Panc1 (cell line): ENCODE measurements around the gene ASB4. TPM values are rescaled to one million over a fixed set of nuclear protein-coding genes. Genes with fewer than 3 reads are reported as not detected.

Experiments
- ATAC-seq: fragments of 200-7000 bp; cut with Tn5 transposase; 2 replicates; pipeline ENCODE4 v1.9.1; 2020; ENCODE audit warnings: mild to moderate bottlenecking, moderate library complexity
- BruUV-seq: library from RNA; stranded (reverse); fragments of 400-500 nt; replicated peaks from 2 replicates; lab custom pipeline; 2021; lab: Mats Ljungman, UMichigan
- CTCF ChIA-PET: fragments of 300-600 bp; sonication (Branson Sonifier 250); formaldehyde crosslinking; loops from one replicate; lab custom pipeline; 2022; ENCODE audit warnings: antibody characterized with exemption; lab: Charles Lee
- POLR2A ChIA-PET: fragments of 300-600 bp; sonication (Branson Sonifier 250); formaldehyde crosslinking; loops from one replicate; lab custom pipeline; 2022; ENCODE audit warnings: antibody characterized with exemption; lab: Charles Lee
- DNase-seq: peaks from one replicate; pipeline ENCODE4 v3.0.0-alpha.2; 2010; ENCODE audit warnings: low read depth, low spot score
- H3K27ac ChIP-seq: 2 replicates; pipeline ENCODE4 v1.5.1; 2011; ENCODE audit warnings: mild to moderate bottlenecking, low read length, inconsistent platforms
- H3K27me3 ChIP-seq: fragments of 200-500 bp; sonication (Bioruptor generic); 2 replicates; pipeline ENCODE4 v1.6.0; 2014; ENCODE audit warnings: low read length, inconsistent platforms; ENCODE audit not compliant: control insufficient read depth, insufficient read depth
- H3K36me3 ChIP-seq: fragments of 200-500 bp; sonication (Bioruptor generic); 2 replicates; pipeline ENCODE4 v1.5.1; 2014; ENCODE audit warnings: inconsistent platforms, mild to moderate bottlenecking, low read length, moderate library complexity; ENCODE audit not compliant: control insufficient read depth, insufficient read depth
- H3K4me1 ChIP-seq: 2 replicates; pipeline ENCODE4 v1.5.1; 2011; ENCODE audit warnings: inconsistent platforms, mild to moderate bottlenecking, low read length, moderate library complexity; ENCODE audit not compliant: control insufficient read depth, insufficient read depth
- H3K4me3 ChIP-seq, 2 experiments: 2 replicates each; pipeline ENCODE4 v1.5.1; 2011 to 2012; ENCODE audit warnings: low read depth in 2 of 2, low read length in 2 of 2, mild to moderate bottlenecking in 2 of 2, inconsistent platforms in 1 of 2, moderate library complexity in 1 of 2
- H3K9me3 ChIP-seq: fragments of 200-500 bp; sonication (Bioruptor generic); 2 replicates; pipeline ENCODE4 v1.5.1; 2014; ENCODE audit warnings: low read depth, mild to moderate bottlenecking, inconsistent platforms, low read length, moderate library complexity; ENCODE audit not compliant: control insufficient read depth, insufficient read depth
- CTCF ChIP-seq: fragments of 450-650 bp; IDR thresholded peaks from 2 replicates; pipeline ENCODE4 v1.5.1; 2017; ENCODE audit warnings: mild to moderate bottlenecking
- POLR2AphosphoS5 ChIP-seq: IDR thresholded peaks from 2 replicates; pipeline ENCODE4 v1.6.1; 2012; ENCODE audit warnings: mild to moderate bottlenecking, low read depth, low read length, moderate library complexity
- REST ChIP-seq, 2 experiments: IDR thresholded peaks; 2 replicates each; pipeline ENCODE4 v1.6.1; 2011 to 2012; ENCODE audit warnings: low read depth in 2 of 2, control low read depth in 1 of 2, low read length in 1 of 2, mild to moderate bottlenecking in 1 of 2, moderate library complexity in 1 of 2; ENCODE audit not compliant: insufficient read depth in 1 of 2
- SIN3A ChIP-seq: IDR thresholded peaks from 2 replicates; pipeline ENCODE4 v1.6.1; 2012; ENCODE audit warnings: low read depth, mild to moderate bottlenecking, low read length, moderate library complexity, borderline replicate concordance; ENCODE audit not compliant: insufficient read depth
- TCF7L2 ChIP-seq: IDR thresholded peaks from 2 replicates; pipeline ENCODE4 v1.6.1; 2011; ENCODE audit warnings: mild to moderate bottlenecking, low read depth, low read length, inconsistent platforms
- in situ Hi-C: cut with HindIII; loops from 2 replicates; pipeline ENCODE4 v1.10.0; 2016; ENCODE audit warnings: low sequenced_read_pairs, low pct_unique_long_range_greater_than_20kb
- intact Hi-C: fragments of 100-400 bp; cut with micrococcal nuclease; formaldehyde crosslinking; loops from one replicate; pipeline ENCODE4 v1.10.0; 2022; ENCODE audit not compliant: unreplicated experiment
- total RNA-seq: library from RNA; stranded (reverse); gene quantifications from one replicate; pipeline ENCODE4 v1.2.1, GENCODE V29; 2021; ENCODE audit not compliant: unreplicated experiment

The ASB4 gene
- total RNA-seq, 1 experiment from 2014 or later = 0.15 TPM

- H3K27ac ChIP-seq = no peak overlapping the region
- no peaks in the 10 kb centered on the region for H3K4me1 ChIP-seq
- DNase-seq (no peak), ATAC-seq (no peak)
- H3K27me3 ChIP-seq = no peaks in the 10 kb centered on the region
- no peaks in the 10 kb centered on the region for H3K9me3 ChIP-seq
- intact Hi-C loops (no loop called here), in situ Hi-C loops (no loop called here)
- ChIA-PET POLR2A (no interaction called here), CTCF (no interaction called here)
- H3K36me3 ChIP-seq = no peaks in the 10 kb centered on the region
- no peak for TF ChIP-seq CTCF
- no peak for TF ChIP-seq SIN3A
- no peak for TF ChIP-seq TCF7L2
- TF ChIP-seq POLR2AphosphoS5 = no peak
- BruUV-seq = no TSS peak
- no peak overlapping the region for H3K4me3 ChIP-seq
Measured at GRCh38 chr7:95583834-95584621, 98.3 kb downstream of the ASB4 start.

- Histone ChIP-seq H3K36me3 (no peaks in the 10 kb centered on the region), H3K4me1 (no peaks in the 10 kb centered on the region), H3K4me3 (no peak overlapping the region), H3K27ac (no peak overlapping the region), H3K9me3 (no peaks in the 10 kb centered on the region), H3K27me3 (no peaks in the 10 kb centered on the region)
- CTCF ChIA-PET = no interaction called here
- POLR2A ChIA-PET = no interaction called here
- TF ChIP-seq TCF7L2 (no peak), POLR2AphosphoS5 (no peak)
- intact Hi-C loops = no loop called here
- in situ Hi-C loops = no loop called here
- DNase-seq = no peak
- no TSS peak for BruUV-seq
- no peak for ATAC-seq
Measured at GRCh38 chr7:95584769-95585425, 99.2 kb downstream of the ASB4 start.

- no peaks in the 10 kb centered on the region for H3K9me3 ChIP-seq
- intact Hi-C loops = no loop called here
- ChIA-PET POLR2A (no interaction called here), CTCF (no interaction called here)
- ATAC-seq (no peak), DNase-seq (no peak)
- H3K27me3 ChIP-seq = no peaks in the 10 kb centered on the region
- TF ChIP-seq TCF7L2 = no peak
- TF ChIP-seq POLR2AphosphoS5 = no peak
- no peak for TF ChIP-seq SIN3A
- H3K4me1 ChIP-seq = no peaks in the 10 kb centered on the region
- H3K4me3 ChIP-seq = no peak overlapping the region
- H3K27ac ChIP-seq = no peak overlapping the region
- in situ Hi-C loops = no loop called here
- BruUV-seq = no TSS peak
- no peaks in the 10 kb centered on the region for H3K36me3 ChIP-seq
Measured at GRCh38 chr7:95585426-95585789, 99.7 kb downstream of the ASB4 start.

- TF ChIP-seq CTCF (no peak), TCF7L2 (no peak), POLR2AphosphoS5 (no peak), REST (IDR thresholded peaks at IDR 0.05; ENCODE audit: insufficient read depth in 1 of 2, low read depth in 2 of 2, low read length in 1 of 2) (no peak), SIN3A (no peak)
- Histone ChIP-seq H3K27ac (no peak overlapping the region), H3K36me3 (no peaks in the 10 kb centered on the region), H3K4me1 (no peaks in the 10 kb centered on the region), H3K9me3 (no peaks in the 10 kb centered on the region), H3K4me3 (no peak overlapping the region), H3K27me3 (no peaks in the 10 kb centered on the region)
- POLR2A ChIA-PET = no interaction called here
- DNase-seq (no peak), ATAC-seq (no peak)
- CTCF ChIA-PET = no interaction called here
- intact Hi-C loops (no loop called here), in situ Hi-C loops (no loop called here)
- BruUV-seq = no TSS peak
Measured at GRCh38 chr7:95586951-95587301, 101.2 kb downstream of the ASB4 start.
